ENCODE results near the gene CTSA.
A peak's percentile ranks its signal among the peaks of the same experiment; 100 is the strongest.
"Not testable (repeated sequence)": the region's sequence is repeated elsewhere in the genome, so short reads cannot be mapped to it uniquely, and the experiment has no call there.

Gene CTSA

DNA sequence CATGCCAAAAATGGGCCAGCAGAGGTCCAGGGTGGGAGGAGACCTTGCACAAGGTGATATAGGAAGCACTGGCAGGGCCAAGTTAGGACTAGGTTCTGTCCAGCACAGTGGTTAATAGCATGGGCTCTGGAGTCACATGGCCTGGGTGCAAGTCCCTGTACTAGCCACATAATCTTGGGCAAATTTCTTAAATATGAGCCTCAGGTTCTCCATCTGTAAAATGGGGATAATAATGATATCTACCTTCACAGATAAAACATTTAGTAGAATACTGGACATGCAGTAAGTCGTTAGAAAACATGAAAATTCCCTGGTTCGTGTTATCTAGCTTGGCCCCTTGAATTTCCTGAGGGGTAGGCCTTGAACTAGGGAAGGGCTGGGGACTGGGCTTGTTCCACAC, 6.2 kb downstream of the CTSA start:
- no peak for DNase-seq

GRCh38 chr20:45897692-45898091, 6.6 kb downstream of the CTSA start:
- DNase-seq = no peak

- DNase-seq = no peak
Measured at GRCh38 chr20:45898285-45898684, 7.2 kb downstream of the CTSA start.

GRCh38 chr20:45899046-45899835, 8.1 kb downstream of the CTSA start:
- no peak for DNase-seq

GRCh38 chr20:45901332-45901731, 10.2 kb downstream of the CTSA start:
- not testable (repeated sequence) for DNase-seq

- no peak for DNase-seq
Measured at GRCh38 chr20:45902199-45902701, 11.1 kb downstream of the CTSA start.

DNA sequence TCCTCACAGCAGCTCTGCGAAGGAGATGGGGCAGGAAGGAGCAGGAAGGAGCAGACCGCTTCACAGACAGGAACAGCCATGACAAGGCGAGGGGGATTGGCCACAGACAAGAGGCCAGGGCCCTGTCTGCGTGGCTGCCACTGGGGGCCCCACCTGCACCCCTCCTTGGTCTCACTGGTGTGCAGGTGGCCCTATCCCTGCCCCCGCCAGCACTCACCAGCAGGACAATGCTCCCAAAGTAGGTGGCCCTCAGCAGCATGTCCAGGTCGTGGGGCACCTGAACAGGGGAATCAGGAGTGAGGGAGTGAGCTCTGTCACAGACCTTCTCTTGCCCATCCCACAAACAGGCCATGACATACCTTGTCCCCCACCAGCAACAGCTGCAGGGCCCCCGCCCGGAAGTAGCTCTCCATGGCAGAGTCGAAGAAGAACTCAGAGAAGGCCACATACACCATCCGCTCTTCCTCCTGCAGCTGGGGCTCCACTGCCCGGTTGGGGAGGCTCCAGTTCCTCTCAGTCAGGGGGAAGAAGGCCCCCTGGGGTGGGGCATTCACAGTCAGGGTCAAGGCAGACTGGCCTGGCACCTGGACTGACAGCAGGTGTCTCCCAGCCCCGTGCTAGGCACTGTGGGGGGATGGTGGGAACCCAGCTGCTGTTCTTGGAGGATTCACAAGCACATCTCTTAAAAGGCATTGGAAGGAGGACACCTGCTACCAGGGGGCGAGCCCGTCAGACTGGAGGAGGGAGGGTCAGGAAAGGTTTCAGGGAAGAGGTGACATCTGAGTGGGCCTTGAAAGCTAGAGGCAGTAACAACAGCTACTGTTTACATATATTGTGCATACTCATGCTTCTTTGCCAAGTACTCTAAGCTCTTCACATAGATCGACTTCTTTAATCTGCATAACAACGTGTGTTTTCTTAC, 13.7 kb downstream of the CTSA start:
- no peak for DNase-seq

DNA sequence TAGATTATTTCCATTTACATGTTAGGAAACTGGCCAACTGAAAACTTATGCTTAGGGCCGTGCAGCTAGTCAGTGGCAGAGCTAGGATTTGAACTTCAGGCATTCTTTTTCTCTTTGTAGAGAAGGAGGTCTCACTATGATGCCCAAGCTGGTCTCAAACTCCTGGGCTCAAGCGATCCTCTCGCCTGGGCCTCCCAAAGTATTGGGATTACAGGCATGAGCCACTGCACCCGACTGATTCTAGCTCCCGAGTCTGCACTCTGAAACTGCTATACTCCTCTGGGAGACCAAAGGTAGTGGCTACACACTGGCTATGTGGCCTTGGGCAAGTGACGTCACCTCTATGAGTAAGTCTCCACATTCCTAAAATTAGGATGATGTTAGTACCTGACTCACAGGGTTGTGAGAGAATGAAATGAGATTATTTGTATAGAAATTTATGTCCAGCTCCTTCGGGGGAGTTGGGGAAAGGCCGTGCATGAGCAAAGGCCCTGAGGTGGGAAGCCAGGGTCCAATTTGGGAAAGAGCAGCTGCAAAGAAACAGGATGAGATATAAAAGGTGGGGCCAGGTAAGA, 14.5 kb downstream of the CTSA start:
- DNase-seq = no peak

GRCh38 chr20:45907219-45907948, 16.2 kb downstream of the CTSA start:
- no peak for DNase-seq

GRCh38 chr20:45908084-45908483, 16.9 kb downstream of the CTSA start:
- no peak for DNase-seq

DNA sequence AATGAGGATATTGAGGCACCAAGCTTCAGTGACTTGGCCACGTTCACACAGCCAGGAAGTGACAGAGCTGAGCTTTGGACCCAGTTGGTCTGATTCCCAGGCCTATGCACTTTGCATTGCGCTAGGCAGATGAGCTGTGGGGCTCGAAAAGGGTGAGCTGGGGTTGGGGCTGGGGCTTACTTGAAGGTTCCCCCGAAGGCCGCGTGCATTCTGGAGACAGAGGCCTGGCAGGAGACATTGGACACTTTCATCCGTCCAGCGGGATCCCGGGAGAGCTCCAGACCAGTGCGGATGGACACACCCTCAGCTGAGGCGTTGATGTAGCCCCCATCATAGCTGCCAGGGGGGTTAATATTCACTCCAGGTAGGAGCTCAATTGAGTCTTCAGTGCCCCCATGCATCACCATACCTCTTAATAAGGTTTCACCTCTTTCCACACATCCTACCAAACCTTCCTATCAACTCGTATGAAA, 18.2 kb downstream of the CTSA start:
- DNase-seq = no peak

GRCh38 chr20:45909817-45910669, 18.9 kb downstream of the CTSA start:
- DNase-seq = no peak

GRCh38 chr20:45910670-45911485, 19.7 kb downstream of the CTSA start:
- DNase-seq = peak; percentile 79

DNA sequence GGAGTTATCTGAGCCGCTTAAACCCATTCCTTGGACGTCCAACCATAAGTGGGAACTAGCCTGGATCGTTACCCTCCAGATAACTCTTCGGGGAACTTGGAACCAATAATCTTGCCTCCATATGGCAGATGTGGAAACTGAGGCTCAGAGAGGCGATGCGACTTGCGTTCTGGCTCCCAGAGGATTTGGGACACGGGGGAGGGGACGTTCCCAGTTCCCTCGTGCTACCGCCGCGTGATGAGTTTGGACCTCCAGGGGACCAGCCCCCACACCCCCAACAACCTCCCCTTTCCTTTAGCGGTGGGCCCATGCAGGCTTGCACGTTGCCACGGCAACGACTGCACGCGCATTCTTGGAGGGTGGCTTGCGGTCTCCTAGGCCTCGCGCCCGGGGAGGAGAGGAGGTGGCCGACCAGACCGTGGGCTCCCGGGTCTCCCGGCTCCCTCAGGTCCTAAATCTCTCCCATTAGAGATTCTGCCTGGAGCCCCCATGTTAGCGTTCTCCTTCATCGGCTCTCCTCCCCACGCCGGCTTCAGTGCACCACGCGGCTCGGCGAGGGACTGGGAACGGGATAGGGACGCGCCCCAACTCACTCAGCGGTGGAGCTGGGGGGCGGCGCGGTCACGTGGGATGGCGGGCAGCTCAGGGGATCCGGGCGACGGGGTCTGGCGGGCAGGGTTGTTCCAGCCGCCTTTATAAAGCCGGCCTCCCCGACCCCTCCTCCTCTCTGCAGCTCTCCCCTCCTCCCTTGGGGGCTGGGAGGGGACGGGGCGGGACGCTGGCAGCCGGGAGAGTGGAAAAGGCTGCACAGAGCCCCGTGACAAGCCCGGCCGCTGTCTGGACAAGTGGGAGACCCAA, 20.6 kb downstream of the CTSA start, which contains the start of gene PLTP:
Gene PLTP, minus strand, starts transcription at position 670 of the 858 bp plus-strand sequence. CDS start 703 bp downstream, outside the sequence.
- DNase-seq = peak; percentile 25

GRCh38 chr20:45912344-45912682, 21.2 kb downstream of the CTSA start:
- no peak for DNase-seq

DNA sequence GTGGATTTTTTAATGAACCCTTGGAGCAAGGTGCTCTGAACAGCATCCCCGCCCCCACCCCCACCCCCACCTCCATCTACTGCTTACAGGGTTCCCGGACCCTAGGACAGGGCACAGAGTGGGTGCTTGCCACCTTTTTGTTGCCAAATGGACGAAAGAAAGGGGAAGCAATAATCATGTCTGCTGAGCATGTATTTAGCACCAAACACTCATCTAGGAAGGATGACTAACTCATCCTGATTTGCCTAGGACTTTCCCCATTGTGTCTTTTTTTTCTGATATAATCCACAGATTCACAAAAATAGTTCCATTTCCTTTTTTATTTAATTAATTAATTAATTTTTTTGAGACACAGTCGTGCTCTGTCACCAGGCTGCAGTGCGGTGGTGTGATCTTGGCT, 22.0 kb downstream of the CTSA start:
- DNase-seq = no peak

- DNase-seq = no peak
Measured at GRCh38 chr20:45917790-45918141, 26.6 kb downstream of the CTSA start.

DNA sequence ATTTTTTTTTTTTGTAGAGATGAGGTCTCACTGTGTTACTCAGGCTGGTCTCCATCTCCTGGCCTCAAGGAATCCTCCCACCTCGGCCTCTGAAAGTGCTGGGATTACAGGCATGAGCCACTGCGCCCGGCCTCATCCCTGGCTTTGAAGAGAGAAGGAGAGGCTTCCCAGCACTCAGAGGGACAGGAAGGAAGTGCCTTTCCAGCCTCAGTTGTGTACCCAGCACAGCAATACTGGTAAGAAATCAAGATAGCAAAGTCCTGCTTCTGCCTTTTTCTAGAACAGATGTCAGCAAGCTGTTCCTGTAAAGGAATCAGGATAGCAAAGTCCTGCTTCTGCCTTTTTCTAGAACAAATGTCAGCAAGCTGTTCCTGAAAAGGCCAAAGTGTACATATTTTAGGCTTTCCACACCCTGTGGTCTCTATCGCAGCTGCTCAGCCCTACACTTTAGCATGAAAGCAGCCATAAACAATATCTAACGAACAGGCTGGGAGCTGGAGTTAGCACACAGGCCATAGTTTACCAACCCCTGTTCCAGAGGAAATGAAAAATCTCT, 27.1 kb downstream of the CTSA start:
- no peak for DNase-seq

- no peak for DNase-seq
Measured at GRCh38 chr20:45918779-45919537, 27.8 kb downstream of the CTSA start.

Measured in activated CD4-positive, alpha-beta T cell treated with anti-CD3 and anti-CD28 coated beads, Interleukin-2, amount 50 U/mL, for 1 hour (primary cell).